Measurements from ENCODE around the gene COL6A1.
"Not testable (repeated sequence)": the region's sequence is repeated elsewhere in the genome, so short reads cannot be mapped to it uniquely, and the experiment has no call there.

The COL6A1 gene

DNA sequence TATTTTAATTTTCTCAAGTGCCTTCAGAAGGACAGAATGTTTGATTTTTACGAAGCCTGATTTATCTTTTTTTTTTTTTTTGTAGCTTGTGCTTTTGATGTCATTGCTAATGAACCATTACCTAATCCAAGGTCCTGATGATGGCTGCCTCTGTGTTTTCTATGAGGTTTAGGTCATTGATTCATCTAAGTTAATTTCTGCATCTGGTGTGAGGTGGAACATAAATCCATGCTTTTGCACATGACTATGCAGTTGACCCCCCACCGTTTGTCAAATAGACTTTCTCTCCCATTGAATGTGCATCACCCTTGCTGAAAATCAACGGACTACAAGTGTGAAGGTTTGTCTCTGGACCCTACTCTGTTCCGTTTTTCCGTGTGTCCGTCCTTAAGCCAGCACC lies 50.5 kb downstream of the COL6A1 start:
- DNase-seq (ENCODE audit: low spot score), result no peak

DNA sequence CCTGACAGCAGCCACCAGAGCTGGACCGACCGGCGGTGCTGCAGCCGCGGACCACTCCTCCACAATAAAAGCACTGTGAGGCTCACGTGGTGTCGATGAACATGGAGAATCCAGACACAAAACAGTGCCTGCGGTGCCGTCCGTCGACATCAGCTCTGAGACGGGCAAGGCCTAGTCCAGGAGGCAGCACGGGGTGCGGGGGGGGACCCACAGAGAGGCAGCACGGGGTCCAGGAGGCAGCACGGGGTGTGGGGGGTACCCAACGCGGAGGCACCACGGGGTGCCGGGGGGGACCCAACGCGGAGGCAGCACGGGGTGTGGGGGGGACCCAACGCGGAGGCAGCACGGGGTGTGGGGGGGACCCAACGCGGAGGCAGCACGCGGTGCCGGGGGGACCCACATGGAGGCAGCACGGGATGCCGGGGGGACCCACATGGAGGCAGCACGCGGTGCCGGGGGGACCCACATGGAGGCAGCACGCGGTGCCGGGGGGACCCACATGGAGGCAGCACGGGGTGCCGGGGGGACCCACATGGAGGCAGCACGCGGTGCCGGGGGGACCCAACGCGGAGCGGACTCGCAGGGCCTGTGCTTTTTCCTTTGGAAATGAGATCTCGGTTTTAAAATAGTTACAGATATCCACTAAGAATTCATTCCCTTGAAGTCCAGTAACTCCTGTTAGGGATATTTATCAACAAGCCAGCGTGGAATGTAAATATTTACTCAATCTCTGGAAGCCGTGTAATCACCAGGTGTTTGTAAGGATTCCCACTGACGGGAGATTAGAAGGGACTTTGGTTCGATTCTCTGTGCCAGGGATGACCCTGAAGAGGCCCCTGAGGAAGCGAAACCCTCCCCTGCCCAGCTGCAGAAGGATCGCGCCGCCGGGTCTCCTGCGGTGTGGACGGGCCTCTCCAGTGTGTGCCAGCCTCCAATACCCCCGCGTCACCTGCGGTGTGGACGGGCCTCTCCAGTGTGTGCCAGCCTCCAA lies 52.1 kb downstream of the COL6A1 start:
- no peak for DNase-seq (ENCODE audit: low spot score)

DNA sequence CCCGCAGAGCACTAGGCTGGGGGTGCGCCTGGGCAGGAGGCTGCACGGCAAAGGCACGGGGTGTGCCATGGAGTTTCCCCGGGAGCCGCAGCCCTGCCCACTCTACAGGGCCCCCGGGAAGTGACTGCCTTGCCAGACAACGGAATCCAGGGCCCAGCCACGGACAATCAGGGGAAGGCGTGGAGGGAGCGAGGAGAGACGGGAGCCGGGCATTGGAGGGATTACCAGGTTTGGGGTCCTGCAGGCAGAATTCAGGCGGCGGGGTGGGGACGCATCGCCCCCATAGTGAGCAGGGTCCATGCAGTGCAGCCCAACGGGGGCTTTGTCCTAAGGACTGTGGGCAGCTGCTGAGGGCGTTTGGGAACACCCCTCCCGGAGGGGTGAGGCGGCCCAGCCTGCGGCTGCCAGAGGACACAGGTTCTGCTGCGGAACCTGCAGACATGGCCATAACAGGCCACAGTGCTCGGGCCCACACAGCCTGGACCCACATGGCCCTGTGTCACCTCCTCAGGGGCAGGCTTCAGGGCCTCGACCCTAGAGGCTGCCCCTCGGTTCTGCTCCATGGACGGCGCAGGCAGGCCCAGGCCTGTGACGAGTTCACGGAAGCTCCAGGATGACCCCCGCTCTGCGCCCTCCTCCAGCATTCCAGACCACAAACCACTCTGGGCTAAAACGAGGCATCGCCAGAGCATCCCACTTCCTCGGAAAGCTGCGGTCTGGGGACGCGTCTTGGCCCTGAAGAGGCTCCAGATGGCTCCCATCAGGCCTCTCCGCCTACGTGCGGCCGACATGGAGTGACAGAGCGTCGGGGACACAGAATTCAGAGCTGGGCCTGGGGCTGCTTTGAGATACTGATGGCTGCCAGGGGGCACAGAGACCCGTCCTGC lies 54.5 kb downstream of the COL6A1 start:
- DNase-seq (ENCODE audit: low spot score), result no peak

DNA sequence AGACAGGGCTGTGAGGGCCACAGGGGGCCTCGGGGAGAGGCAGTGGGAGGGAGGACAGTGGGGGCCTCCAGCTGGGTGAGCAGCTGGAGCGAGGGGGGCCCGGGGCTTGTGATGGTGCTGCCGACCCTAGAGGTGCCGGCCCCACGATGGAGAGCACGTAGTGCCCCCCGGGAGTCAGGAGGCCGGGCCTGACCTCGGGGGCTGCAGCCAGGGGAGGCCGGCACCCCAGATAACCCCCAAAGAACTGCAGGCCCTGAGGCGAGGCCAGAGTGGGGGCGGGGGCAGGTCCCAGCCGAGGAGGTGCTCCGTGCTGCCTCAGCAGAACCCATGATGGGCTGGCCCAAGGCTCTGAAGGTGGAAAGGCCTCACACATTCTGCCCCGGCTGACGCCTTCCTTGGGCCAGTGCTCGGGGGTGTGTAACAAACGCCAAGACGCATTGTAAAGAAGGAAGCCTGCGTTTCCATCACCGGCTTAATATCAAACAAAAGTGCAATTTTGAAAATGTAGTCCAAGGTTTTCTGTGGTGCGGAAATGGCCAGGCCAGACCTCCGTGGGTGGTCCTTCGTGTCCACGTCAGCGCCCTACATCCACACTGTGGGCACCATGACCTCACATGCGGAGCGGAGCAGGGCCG lies 55.2 kb downstream of the COL6A1 start:
- DNase-seq (ENCODE audit: low spot score), result no peak

DNA sequence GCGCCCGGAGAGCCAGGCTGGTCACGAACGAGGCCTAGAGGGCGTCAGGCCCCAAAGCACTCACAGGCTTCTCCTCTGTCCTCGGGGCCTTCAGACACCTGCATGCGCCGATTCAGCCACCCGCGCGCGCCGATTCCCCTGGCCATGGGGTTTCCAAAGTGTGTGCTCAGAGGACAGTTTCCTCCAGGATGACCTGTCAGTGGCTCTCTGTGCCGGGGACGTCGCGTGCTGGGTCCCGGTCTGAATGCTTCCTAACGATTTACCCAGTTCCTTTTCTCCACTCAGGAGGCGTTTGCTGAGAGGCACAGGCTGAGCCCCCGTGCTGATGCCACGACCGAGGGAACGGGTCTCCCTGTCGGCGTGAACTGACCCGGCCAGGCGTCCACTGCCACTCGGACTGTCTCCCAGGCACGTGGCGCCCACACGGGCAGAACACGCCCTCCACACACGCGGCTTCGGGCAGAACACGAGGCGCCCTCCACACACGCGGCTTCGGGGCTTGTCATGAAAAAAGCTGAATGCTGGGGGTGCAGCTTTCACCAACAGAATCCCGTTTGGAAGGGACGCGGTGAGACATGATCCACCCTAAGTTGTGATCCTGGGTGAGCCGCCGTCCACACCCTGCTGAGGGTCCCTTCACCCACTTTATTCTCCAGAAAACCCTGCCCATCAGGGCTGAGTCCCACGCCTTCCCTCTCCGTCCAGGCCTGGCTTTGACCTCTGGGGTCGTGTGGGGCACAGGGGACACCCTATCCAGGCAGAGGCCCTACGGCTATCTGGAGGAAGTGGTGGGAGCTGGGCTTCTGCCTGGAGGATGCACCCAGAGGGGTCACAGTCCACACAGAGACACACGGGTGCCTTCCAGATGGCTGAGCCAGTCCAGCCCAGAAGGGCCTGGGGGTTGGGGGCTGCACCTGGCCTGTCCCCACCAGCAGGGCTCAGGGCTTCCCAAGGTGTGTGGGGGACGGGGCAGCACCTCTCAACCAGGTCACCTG lies 56.1 kb downstream of the COL6A1 start:
- DNase-seq (ENCODE audit: low spot score), result no peak

DNA sequence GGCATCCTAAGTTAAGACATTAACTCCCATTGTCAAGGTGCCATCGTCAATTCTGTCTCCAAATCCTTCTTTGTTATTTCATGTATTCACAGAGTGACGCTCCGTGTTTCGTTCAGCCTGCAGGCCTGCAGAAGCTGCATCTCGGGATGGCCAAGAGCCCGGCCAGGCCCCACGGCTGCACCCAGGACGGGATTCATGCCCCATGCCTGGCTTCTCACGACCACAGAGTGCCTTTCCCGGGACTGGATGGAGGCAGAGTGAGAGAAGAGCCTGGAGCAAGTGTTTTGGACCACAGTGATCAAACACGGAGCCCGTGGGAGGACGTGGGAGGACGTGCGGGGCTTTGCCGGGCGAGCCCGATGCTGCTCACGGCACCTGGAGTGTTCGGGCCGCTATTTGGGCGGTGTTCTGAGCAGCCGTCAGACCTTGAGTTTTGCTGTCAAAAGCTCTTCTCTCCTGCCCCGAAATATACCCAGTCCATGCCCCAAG lies 56.8 kb downstream of the COL6A1 start:
- no peak for DNase-seq (ENCODE audit: low spot score)

DNA sequence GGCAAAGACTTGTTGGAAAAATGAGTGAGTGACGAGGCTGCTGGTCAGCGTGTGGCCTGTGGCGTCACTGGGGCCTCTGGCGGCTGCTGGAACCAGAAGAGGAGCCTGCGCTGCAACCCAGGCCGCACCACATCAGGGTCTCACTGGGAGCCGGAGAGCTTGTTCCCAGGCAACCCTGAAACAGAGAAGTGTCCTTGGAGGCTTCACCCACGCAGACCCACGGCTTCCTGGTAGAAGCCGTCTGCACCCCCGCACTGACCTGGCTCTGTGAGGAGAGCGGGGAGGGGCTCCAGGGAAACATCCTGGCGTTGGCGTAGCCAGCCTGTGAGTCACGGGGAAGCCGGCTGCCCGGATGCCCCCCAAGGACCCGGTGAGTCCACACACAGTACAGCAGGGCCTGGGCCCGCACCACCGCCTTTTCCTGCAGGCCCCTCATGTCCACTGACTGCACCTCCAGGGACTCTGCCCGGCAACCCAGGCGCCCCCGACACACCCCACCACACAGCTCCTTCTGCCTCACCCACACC lies 57.4 kb downstream of the COL6A1 start:
- no peak for DNase-seq (ENCODE audit: low spot score)

DNA sequence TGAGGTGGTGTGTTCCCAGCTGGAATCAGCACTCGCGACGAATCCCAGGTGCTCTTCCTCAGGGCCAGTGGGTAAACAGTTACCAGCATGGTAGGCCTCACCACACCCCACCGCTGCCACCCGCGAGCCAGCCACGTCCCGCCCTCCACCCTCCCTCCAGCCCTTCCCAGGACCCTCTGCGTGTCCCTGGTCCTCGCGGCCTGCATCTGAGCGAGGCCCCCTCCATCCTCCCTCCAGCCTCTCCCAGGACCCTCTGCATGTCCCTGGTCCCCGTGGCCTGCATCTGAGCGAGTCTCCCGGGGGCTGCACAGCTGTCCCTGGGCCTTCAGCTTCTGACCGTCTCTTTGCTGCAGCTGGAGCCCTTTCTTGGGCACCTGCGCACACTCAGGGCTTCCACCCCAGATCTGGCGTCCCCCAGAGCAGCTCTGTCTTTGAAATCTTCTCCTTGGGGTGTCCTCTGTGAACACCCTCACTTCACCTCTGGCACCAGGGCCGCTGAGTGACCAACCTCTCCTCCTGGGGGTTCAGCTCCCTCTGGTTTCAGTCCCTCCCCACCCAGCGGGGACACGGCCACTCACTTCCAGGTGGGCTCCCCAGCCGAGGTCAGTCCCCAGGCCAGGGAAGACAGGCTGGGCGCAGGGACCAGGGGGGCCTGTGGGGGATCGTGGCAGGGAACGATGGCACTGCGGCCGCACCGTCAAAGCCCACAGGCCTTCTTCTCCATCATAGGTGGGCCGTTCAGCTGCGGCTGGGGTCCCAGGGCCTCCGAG lies 58.5 kb downstream of the COL6A1 start:
- no peak for DNase-seq (ENCODE audit: low spot score)

DNA sequence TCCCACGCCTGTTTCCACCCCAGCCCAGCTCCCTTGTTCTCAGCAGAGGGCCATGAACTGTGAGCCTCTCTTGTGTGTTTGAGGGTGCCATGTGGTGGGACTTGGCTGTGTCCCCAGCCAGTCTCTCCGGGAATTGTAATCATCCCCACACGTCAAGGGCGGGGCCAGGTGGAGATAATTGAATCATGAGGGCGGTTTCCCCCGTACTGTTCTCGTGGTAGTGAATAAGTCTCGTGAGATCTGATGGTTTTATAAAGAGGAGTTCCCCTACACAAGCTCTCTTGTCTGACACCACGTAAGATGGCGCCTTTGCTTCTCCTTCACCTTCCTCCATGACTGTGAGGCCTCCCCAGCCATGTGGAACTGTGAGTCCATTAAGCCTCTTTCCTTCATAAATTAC lies 59.1 kb downstream of the COL6A1 start:
- no peak for DNase-seq (ENCODE audit: low spot score)

DNA sequence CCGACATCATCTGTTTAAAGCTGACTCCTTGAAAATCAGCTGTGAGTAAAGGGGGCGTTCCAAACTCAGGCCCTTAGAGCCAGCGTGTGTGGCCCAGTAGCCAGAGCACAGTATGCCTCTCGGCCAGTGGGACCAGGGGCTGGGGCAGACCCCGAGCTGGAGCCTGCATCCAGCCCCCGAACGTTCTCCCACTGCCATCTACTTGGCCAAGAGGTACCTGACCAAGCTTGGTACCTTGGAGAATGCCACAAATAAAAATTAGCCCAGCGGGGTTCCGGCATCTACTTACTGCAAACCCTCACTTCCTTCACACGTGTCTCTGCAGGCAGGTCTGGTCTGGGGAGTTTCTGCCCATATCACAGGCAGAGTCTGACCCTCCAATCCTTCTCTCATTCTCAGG lies 59.6 kb downstream of the COL6A1 start:
- DNase-seq (ENCODE audit: low spot score), result no peak

DNA sequence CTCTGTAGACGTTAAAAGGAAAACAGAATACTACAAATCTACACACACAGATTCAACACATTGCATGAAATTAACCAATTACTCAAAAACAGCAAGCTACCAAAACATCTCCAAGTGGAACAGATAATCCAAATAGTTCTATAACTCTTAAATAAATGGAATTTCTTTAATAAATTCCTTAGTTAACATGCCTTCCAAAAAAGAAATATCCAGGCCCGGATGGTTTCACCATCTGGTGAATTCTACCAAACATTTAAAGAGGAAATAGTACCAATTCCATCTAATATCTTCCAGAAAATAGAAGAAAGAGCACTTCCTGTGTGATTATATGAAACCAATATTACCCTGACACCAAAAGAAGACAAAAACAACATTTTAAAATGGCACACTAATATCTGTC lies 63.6 kb downstream of the COL6A1 start:
- DNase-seq (ENCODE audit: low spot score), result no peak

DNA sequence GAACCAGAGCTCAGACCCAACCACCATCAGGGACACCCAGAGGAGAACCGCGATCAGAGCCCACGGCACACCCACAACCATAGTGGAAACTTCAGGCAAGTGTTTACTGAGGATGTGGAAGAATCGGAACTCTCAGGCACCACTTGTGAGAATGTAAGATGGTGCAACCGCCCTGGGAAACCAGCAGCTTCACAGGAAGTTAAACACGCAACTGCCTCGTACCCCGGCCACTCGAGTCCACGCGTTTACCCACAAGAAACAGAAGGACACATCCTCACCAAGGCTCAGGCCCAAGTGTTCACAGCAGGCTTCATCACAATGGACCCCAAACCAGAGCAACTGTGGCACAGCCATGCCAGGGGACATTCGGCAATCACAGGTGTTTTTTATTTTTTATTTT lies 64.9 kb downstream of the COL6A1 start:
- no peak for DNase-seq (ENCODE audit: low spot score)

DNA sequence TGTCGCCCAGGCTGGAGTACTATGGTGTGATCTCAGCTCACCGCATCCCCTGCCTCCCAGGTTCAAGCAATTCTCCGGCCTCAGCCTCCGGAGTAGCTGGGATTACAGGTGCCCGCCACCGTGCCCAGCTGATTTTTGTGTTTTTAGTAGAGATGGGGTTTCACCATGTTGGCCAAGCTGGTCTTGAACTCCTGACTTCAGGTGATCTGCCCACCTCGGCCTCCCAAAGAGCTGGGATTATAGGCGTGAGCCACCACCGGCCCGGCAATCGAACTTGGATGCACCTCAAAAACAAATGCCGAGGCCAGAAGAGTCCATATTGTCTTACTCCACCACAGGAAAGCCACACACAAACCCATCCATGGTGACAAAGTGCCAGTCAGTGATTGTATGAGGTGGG lies 65.3 kb downstream of the COL6A1 start:
- DNase-seq (ENCODE audit: low spot score), result not testable (repeated sequence)

DNA sequence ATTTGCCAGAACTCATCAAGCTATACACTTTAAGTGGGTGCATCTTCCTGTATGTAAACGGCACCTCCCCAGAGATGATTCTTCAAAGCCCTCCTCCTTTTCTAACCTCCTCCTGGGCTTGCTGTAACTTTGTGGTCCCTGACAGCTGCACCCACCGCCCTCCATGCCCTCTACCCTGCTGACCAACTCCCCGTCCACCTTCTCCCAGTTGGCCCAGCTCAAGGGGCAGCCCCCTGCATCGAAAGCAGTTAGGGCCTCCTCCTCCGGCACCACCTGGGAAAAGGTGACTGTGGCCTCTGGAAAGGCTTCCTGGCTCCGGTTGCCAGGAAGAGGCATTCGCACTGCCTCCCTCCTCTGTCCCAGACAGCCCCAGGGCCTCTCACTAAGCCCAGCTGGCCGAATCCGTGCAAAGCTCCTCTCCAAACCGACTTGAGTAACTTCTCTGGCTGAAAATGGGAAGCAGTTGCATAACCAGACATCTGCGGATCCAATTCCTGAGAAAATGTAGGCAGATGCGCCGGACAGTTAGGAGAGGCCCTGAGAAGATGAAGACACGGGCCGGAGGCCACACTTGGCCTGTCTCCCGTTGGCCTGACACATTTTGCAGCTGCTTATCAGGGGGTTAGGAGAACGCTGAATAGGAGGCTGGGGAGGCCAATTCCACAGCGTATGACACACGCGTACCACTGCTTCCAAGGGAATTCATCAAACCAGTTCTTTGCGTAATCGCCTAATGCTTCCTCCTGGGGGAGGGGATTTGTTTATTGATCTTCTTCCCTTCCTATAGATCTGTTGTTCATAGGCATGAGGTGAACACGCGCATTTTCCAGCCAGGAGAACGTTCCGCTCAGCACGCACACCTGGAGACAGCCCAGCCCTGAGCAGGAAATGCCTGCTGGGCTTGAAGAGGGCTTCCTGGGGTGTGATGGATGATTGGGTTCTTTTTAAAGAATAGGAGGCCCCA lies 67.6 kb downstream of the COL6A1 start:
- no peak for DNase-seq (ENCODE audit: low spot score)

DNA sequence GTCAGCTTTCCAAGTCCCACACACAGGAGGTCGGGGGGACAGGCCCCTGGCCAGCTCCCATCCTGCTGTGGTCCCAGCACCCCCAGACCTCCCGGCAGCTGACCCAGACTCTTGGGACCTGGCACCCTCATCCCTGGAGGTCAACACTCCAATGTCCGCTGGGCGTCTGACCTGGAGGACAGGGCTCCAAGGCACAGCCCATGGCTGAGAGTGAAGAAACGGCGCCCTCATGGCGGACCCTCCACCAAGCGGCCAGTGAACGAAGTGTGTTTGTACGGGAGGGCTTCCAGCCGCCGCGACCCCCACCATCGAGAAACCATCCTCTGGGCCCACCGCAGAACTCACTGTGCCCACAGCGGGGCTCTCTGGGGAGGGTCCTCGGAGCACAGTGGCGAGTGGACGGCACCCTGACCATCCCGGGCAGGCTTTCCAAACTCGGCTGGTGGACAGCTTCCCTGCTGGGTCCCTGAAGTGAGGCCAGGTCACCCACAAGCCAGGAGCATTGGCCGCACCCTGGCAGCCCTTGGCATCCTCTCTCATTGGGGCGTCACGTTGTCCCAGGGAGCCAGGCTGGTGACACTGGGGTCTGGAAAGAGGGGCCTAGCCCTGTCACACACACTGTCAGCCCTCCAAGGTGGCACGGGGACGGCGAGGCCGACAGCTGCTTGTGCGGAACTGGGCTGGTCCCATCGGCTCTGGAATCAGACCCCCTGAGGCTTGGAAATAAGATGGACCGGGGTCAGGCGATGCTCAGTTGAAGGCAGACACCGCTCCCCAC lies 68.5 kb downstream of the COL6A1 start:
- DNase-seq (ENCODE audit: low spot score), result no peak

DNA sequence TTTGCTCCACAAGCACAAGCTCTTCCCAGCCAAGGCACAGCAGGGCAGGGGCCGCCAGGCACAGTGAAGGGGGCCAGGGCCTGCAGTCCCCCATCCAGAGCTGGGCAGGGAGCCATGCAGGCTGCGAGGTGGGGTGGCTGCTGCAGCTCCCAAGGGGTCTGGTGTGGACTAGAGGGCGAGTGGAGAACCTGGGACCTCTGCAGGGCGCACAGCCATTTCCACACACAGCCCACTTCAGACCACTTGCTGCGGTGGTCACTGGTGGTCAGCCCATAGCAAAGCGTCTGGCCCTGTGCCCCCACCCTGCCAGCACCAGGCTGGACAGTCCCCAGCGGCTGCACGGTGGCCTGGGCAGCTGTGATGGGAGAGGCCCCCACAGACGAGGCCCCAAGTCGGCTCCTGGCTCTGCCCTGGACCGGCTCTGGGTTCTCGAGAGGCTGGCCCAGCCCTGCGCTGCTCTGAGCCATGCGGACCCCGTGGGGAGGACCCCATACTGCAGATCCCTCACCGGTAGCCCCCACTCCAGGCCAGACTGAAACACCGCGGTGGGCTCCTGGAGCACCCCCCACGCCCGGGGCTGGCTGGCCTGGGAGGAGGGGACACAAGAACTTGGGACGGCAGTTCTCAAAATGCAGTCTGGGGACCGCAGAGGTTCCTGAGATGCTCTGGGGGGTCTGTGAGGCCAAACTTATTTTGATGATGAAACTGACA lies 69.3 kb downstream of the COL6A1 start:
- no peak for DNase-seq (ENCODE audit: low spot score)

DNA sequence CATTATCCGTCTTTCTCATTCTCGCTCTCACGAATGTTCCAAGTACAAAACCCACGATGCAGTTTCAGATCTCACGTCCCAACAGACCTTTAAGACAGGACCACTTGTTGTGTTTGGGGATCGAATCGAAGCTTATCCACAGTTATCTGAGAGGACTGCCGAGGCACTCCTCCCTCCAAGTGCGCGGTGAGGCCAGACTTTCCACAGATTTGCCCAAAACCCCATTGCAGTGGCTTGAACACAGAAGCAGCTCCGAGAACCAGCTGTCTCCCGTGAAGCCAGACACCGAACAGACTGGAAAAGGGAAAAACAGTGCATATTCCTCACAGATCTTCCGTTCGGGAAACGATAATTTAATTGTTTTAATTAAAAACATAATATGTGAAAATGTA lies 69.8 kb downstream of the COL6A1 start:
- no peak for DNase-seq (ENCODE audit: low spot score)

All from COLO829 (cell line).